CD4-positive, CD25-positive, alpha-beta regulatory T cell (primary cell): ENCODE data around the gene MALT1. TPM values are rescaled to one million over a fixed set of nuclear protein-coding genes. Genes with fewer than 3 reads are reported as not detected.
A peak's percentile ranks its signal among the peaks of the same experiment; 100 is the strongest.

Source experiments
- ATAC-seq, 2 donors: fragments of 150-1000 bp; cut with Tn5 transposase; one replicate each; pipeline ENCODE4 v1.10.0; 2021; ENCODE audit warnings: low read depth in 2 of 2, moderate number of reproducible peaks in 2 of 2, moderate library complexity in 1 of 2
- DNase-seq, 3 donors: peaks; one replicate each; pipeline versions ENCODE4 v3.0.0 to v3.0.0-alpha.2; 2012 to 2022; ENCODE audit warnings: mixed read lengths in 1 of 3
- H3K27ac ChIP-seq: one replicate; pipeline ENCODE4 v1.7.0; 2013; ENCODE audit warnings: mild to moderate bottlenecking, low read length; ENCODE audit not compliant: insufficient read depth, poor library complexity, severe bottlenecking
- H3K27me3 ChIP-seq: one replicate; pipeline ENCODE4 v1.7.0; 2013; ENCODE audit warnings: low read length; ENCODE audit not compliant: control insufficient read depth, insufficient read depth
- H3K36me3 ChIP-seq: one replicate; pipeline ENCODE4 v1.7.0; 2013; ENCODE audit warnings: mild to moderate bottlenecking, low read length, moderate library complexity; ENCODE audit not compliant: control insufficient read depth, insufficient read depth
- H3K4me1 ChIP-seq: 2 replicates; pipeline ENCODE4 v1.7.0; 2013; ENCODE audit warnings: mild to moderate bottlenecking, low read length; ENCODE audit not compliant: insufficient read depth, control insufficient read depth, poor library complexity, severe bottlenecking
- H3K4me3 ChIP-seq: one replicate; pipeline ENCODE4 v1.7.0; 2013; ENCODE audit warnings: low read depth, mild to moderate bottlenecking, low read length, moderate library complexity
- H3K9me3 ChIP-seq, 2 experiments: 1 replicate in 1 of 2; 2 replicates in 1 of 2; pipeline ENCODE4 v1.7.0; 2013; ENCODE audit warnings: low read length in 2 of 2, mild to moderate bottlenecking in 1 of 2, moderate library complexity in 1 of 2; ENCODE audit not compliant: control insufficient read depth in 2 of 2
- H3K27ac Mint-ChIP-seq, 3 donors: one replicate each; pipeline ENCODE4 v1.8.0; 2020 to 2022; ENCODE audit warnings: mild to moderate bottlenecking in 3 of 3, mixed read lengths in 3 of 3, moderate library complexity in 2 of 3
- H3K27me3 Mint-ChIP-seq: one replicate; pipeline ENCODE4 v1.8.0; 2022; ENCODE audit warnings: mild to moderate bottlenecking, mixed read lengths
- H3K36me3 Mint-ChIP-seq: one replicate; pipeline ENCODE4 v1.8.0; 2020; ENCODE audit warnings: mixed read lengths
- H3K4me1 Mint-ChIP-seq, 4 donors: one replicate each; pipeline ENCODE4 v1.8.0; 2020 to 2022; ENCODE audit warnings: mixed read lengths in 4 of 4, mild to moderate bottlenecking in 1 of 4
- H3K4me3 Mint-ChIP-seq, 4 donors: one replicate each; pipeline ENCODE4 v1.8.0; 2020 to 2022; ENCODE audit warnings: mild to moderate bottlenecking in 4 of 4, mixed read lengths in 4 of 4, moderate library complexity in 3 of 4
- H3K9me3 Mint-ChIP-seq, 7 donors: one replicate each; pipeline ENCODE4 v1.8.0; 2020 to 2022; ENCODE audit warnings: mixed read lengths in 7 of 7, mild to moderate bottlenecking in 3 of 7, moderate library complexity in 2 of 7
- polyA plus RNA-seq, 4 donors: library from polyadenylated mRNA; unstranded; fragments of 300-500 nt; fragmentation: Illumina TruSeq; gene quantifications; one replicate each; pipeline ENCODE4 v1.2.3, GENCODE V29; 2021
- total RNA-seq: library from RNA; stranded (reverse); gene quantifications from one replicate; pipeline ENCODE4 v1.2.3, GENCODE V29; 2022

MALT1 gene
- total and polyA plus RNA-seq, 5 donors from 2014 or later, result 39.4 to 99.0 (median 47.4) TPM

DNA sequence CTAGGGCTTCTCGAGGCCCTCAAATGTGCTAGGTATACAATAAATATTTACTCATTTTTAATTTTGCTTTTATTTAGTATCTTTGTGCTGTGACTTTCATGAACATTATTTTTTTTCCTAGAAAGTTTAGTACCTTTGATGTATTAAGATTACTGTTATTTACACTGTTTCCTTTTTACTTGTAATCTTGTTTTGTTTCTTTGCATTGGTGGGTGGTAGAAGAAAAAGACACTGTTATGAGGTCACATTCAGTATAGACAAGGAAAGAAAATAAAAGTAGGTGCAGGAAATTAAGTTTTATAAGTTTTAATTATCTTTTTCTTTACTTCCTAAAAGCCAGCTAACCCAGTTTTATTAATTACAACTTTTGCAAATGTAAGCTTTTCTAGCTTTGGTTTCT, 23.0 kb downstream of the MALT1 start:
- ATAC-seq, result peak; percentile 52 to 55
- Histone ChIP-seq H3K27ac (peak overlapping the region; percentile 24), H3K4me1 (peaks cover 79% of the 10 kb centered on the region), H3K4me3 (peak overlapping the region; percentile 46), H3K27me3 (no peaks in the 10 kb centered on the region), H3K9me3 (no peaks in the 10 kb centered on the region), H3K36me3 (peaks cover 43% of the 10 kb centered on the region)
- peaks cover 39 to 80% (median 62%) of the 10 kb centered on the region in 4 donors for H3K4me1 Mint-ChIP-seq
- peaks cover 39% of the 10 kb centered on the region for H3K36me3 Mint-ChIP-seq
- peak in 1 of 3 donors; percentile 50 for DNase-seq
- H3K27me3 Mint-ChIP-seq, result no peaks in the 10 kb centered on the region
- peak overlapping the region in 3 of 4 donors; percentile 62 to 76 (median 63) for H3K4me3 Mint-ChIP-seq
- H3K9me3 Mint-ChIP-seq, result no peaks in the 10 kb centered on the region
- peak overlapping the region; percentile 43 to 99 (median 92) for H3K27ac Mint-ChIP-seq

DNA sequence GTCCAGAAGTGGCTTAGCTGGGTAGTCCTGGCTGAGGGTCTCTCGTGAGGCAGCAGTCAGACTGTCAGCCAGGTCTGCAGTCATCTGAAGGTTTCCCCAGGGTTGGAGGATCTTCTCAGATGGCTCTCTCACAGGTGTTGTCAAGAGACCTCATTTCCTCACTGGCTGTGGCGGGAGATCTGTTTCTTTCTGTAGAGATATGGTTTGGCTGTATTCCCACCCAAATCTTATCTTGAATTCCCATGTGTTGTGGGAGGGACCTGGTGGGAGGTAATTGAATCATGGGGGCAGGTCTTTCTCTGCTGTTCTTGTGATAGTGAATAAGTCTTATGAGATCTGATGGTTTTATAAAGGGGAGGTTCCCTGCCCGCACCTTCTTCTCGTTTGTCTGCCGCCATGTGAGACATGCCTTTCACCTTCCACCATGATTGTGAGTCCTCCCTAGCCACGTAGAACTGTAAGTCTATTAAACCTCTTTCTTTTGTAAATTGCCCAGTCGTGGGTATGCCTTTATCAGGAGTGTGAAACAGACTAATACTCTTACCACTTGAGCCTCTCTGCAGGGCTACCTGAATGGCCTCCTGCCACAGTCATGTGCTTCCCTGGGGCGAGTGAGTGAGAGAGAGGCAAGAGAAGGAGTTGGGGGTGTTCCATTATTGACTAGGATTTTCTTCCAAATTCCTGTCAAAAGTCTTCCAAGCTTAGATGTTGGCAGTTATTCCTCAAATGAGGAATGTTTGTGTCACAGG, 23.6 kb downstream of the MALT1 start:
- no peaks in the 10 kb centered on the region for H3K9me3 Mint-ChIP-seq
- peak overlapping the region; percentile 28 to 76 (median 62) for H3K4me3 Mint-ChIP-seq
- DNase-seq (peak in 1 of 3 donors; percentile 36), ATAC-seq (peak in 1 of 2 donors; percentile 17)
- H3K36me3 ChIP-seq, result peaks cover 40% of the 10 kb centered on the region
- H3K27ac ChIP-seq, result peak overlapping the region; percentile 25
- H3K36me3 Mint-ChIP-seq, result peaks cover 33% of the 10 kb centered on the region
- peaks cover 39 to 73% (median 55%) of the 10 kb centered on the region in 4 donors for H3K4me1 Mint-ChIP-seq
- no peaks in the 10 kb centered on the region for H3K27me3 ChIP-seq
- peaks cover 72% of the 10 kb centered on the region for H3K4me1 ChIP-seq
- H3K4me3 ChIP-seq, result peak overlapping the region; percentile 46
- no peaks in the 10 kb centered on the region for H3K9me3 ChIP-seq
- H3K27me3 Mint-ChIP-seq, result no peaks in the 10 kb centered on the region
- H3K27ac Mint-ChIP-seq, result peak overlapping the region; percentile 43 to 99 (median 92)

DNA sequence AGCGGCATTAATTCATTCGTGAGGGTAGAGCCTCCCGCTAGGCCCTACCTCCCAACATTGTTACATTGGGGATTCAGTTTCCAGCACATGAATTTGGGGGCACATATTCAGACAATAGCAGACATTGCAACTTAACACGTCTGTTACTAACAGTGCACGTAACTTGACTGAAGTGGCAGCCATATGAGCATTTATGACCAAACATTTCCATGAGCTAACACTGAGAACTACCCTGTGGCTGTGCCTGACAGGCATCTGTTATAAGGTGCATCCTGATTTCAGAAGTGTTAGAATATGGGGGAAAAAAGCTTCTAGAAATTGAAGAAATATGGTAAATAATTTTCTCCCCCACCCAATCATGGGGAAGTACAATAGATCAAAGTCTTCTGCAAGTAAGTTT, 24.5 kb downstream of the MALT1 start:
- no peak for ATAC-seq
- Histone ChIP-seq H3K27ac (peak overlapping the region; percentile 25), H3K9me3 (no peaks in the 10 kb centered on the region), H3K27me3 (no peaks in the 10 kb centered on the region), H3K4me3 (no peak overlapping the region), H3K36me3 (peaks cover 37% of the 10 kb centered on the region), H3K4me1 (peaks cover 72% of the 10 kb centered on the region)
- no peaks in the 10 kb centered on the region for H3K27me3 Mint-ChIP-seq
- H3K27ac Mint-ChIP-seq, result peak overlapping the region; percentile 43 to 92 (median 57)
- peak in 1 of 3 donors; percentile 32 for DNase-seq
- peaks cover 39 to 65% (median 50%) of the 10 kb centered on the region in 4 donors for H3K4me1 Mint-ChIP-seq
- H3K36me3 Mint-ChIP-seq, result peaks cover 26% of the 10 kb centered on the region
- peak overlapping the region; percentile 21 to 62 (median 38) for H3K4me3 Mint-ChIP-seq
- no peaks in the 10 kb centered on the region for H3K9me3 Mint-ChIP-seq

DNA sequence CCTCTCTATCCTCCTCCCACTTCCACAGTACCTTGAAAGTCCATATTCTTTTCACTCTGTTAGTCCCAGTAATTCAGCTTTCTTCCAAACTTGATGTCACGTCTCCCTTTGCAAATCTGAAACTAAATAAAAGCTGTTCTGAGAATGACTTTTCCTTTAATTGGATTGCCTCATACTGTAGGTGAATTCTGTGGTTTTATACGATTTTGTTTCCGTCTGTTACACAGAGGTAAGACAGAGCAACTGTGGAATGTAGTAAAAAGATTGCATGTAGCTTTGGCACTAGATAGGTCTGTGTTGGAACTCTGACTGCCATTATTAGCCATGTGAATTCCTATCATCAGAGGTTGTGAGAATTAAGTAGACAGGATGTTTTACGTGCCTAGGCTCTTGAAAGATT, 25.9 kb downstream of the MALT1 start:
- Mint-ChIP-seq H3K27ac (peak overlapping the region in 1 of 3 donors; percentile 86), H3K9me3 (no peaks in the 10 kb centered on the region), H3K27me3 (no peaks in the 10 kb centered on the region), H3K4me3 (peak overlapping the region; percentile 33 to 81 (median 52)), H3K4me1 (peaks cover 39 to 62% (median 55%) of the 10 kb centered on the region in 4 donors), H3K36me3 (peaks cover 35% of the 10 kb centered on the region)
- ATAC-seq, result peak; percentile 46 to 52
- H3K4me1 ChIP-seq, result peaks cover 62% of the 10 kb centered on the region
- H3K4me3 ChIP-seq, result peak overlapping the region; percentile 45
- H3K27ac ChIP-seq, result no peak overlapping the region
- H3K27me3 ChIP-seq, result no peaks in the 10 kb centered on the region
- peak in 1 of 3 donors; percentile 75 for DNase-seq
- H3K36me3 ChIP-seq, result peaks cover 47% of the 10 kb centered on the region
- no peaks in the 10 kb centered on the region for H3K9me3 ChIP-seq

DNA sequence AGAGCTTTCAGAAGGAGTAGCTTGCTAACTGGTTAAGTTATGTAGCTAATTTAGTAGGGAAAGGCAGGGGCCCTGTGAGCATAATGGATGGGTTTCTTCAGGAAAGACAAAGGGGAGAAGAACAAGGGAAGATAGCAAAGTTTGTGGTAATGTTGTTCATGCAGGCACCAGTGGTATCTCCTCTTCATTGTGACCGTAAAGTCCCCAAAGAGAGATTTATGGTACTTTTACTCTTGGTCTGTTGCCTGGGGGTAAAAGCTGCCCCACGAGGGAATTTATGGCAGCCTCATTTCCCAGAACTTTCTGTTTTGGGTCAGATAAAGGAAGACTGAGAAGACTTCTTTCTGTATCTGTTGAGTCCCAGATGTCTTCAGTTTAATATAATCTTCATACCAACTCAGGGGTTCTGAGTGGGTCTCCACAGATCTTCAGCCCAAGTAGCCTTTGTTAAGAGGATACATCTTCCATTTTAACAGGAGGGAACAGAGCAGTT, 27.5 kb downstream of the MALT1 start:
- ATAC-seq (no peak), DNase-seq (no peak)
- H3K4me1 ChIP-seq, result peaks cover 46% of the 10 kb centered on the region
- H3K27ac Mint-ChIP-seq, result no peak overlapping the region
- no peak overlapping the region for H3K4me3 Mint-ChIP-seq
- H3K27me3 ChIP-seq, result no peaks in the 10 kb centered on the region
- H3K9me3 Mint-ChIP-seq, result peaks cover 0 to 1% (median 0%) of the 10 kb centered on the region in 7 donors
- H3K4me3 ChIP-seq, result no peak overlapping the region
- no peaks in the 10 kb centered on the region for H3K27me3 Mint-ChIP-seq
- peaks cover 63% of the 10 kb centered on the region for H3K36me3 ChIP-seq
- peaks cover 46% of the 10 kb centered on the region for H3K36me3 Mint-ChIP-seq
- H3K9me3 ChIP-seq, result no peaks in the 10 kb centered on the region
- no peak overlapping the region for H3K27ac ChIP-seq
- peaks cover 31 to 55% (median 44%) of the 10 kb centered on the region in 4 donors for H3K4me1 Mint-ChIP-seq

DNA sequence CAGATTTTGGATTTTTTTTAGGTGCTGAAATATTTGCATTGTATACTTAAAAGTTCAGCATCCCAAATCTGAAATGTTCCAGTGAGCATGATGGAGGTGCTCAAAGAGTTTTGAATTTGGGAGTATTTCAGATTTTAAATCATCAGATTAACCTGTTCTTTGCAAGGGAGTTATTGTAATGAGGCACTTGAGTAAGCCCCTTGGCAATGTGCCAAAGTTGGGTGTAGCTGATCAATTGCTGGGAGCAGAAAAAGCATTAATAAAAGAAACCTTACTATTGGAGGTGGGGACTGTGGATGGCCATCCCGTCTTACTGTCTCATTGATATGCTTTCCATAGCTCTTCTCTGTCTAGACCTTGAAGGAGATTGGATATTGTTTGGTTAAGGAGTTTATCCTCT, 28.3 kb downstream of the MALT1 start:
- peak in 1 of 3 donors; percentile 25 for DNase-seq

DNA sequence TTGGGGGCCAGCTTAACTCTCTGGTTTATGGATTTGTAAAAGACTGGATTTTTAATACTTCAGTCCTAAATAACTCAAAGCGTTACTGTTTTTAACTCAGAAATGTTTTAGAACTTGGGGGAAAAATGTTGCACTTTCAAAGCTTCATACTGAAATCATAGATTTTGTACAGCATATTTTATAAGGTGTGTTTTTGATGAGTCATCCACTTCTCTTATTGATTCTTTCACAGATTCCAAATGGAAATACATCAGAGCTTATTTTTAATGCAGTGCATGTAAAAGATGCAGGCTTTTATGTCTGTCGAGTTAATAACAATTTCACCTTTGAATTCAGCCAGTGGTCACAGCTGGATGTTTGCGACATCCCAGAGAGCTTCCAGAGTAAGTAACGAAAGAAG, 28.9 kb downstream of the MALT1 start:
- H3K4me1 Mint-ChIP-seq, result peaks cover 27 to 45% (median 31%) of the 10 kb centered on the region in 4 donors
- H3K36me3 Mint-ChIP-seq, result peaks cover 53% of the 10 kb centered on the region
- H3K4me3 Mint-ChIP-seq, result no peak overlapping the region
- Histone ChIP-seq H3K36me3 (peaks cover 72% of the 10 kb centered on the region), H3K27ac (no peak overlapping the region), H3K27me3 (no peaks in the 10 kb centered on the region), H3K4me1 (peaks cover 32% of the 10 kb centered on the region), H3K4me3 (no peak overlapping the region), H3K9me3 (no peaks in the 10 kb centered on the region)
- no peak overlapping the region for H3K27ac Mint-ChIP-seq
- no peak for ATAC-seq
- peaks cover 0 to 1% (median 0%) of the 10 kb centered on the region in 7 donors for H3K9me3 Mint-ChIP-seq
- DNase-seq, result no peak
- H3K27me3 Mint-ChIP-seq, result no peaks in the 10 kb centered on the region

More for the DNA sequence above, 28.3 kb downstream of the MALT1 start:
- Mint-ChIP-seq H3K4me3 (no peak overlapping the region), H3K9me3 (peaks cover 0 to 1% (median 0%) of the 10 kb centered on the region in 7 donors), H3K27ac (no peak overlapping the region), H3K27me3 (no peaks in the 10 kb centered on the region), H3K36me3 (peaks cover 53% of the 10 kb centered on the region), H3K4me1 (peaks cover 29 to 50% (median 37%) of the 10 kb centered on the region in 4 donors)
- Histone ChIP-seq H3K4me1 (peaks cover 38% of the 10 kb centered on the region), H3K27me3 (no peaks in the 10 kb centered on the region), H3K4me3 (no peak overlapping the region), H3K9me3 (no peaks in the 10 kb centered on the region), H3K27ac (no peak overlapping the region), H3K36me3 (peaks cover 71% of the 10 kb centered on the region)
- ATAC-seq, result no peak
